Measurements from ENCODE around the gene PKDREJ.
"Not testable (repeated sequence)": the region's sequence is repeated elsewhere in the genome, so short reads cannot be mapped to it uniquely, and the experiment has no call there.

PKDREJ gene

GRCh38 chr22:46263216-46263590 is at the start of gene PKDREJ:
TSS of gene PKDREJ (minus strand) at chr22:46263343. CDS start at chr22:46263322, 21 bp downstream.
- DNase-seq: no peak

GRCh38 chr22:46312848-46313247 is 49.7 kb upstream of the PKDREJ start:
- not testable (repeated sequence) for DNase-seq

GRCh38 chr22:46312056-46312455 is 48.9 kb upstream of the PKDREJ start:
- no peak for DNase-seq

- no peak for DNase-seq
These were observed 46.5 kb upstream of the PKDREJ start for GRCh38 chr22:46309526-46310085.

- no peak for DNase-seq
These were observed 45.3 kb upstream of the PKDREJ start for GRCh38 chr22:46308283-46308988.

- DNase-seq: no peak
These were observed 40.3 kb upstream of the PKDREJ start for GRCh38 chr22:46303347-46303965.

- DNase-seq: no peak
These were observed 37.3 kb upstream of the PKDREJ start for GRCh38 chr22:46300491-46300890.

- no peak for DNase-seq
These were observed 36.0 kb upstream of the PKDREJ start for GRCh38 chr22:46299101-46299500.

GRCh38 chr22:46297151-46297812 is 34.1 kb upstream of the PKDREJ start:
- DNase-seq: no peak

GRCh38 chr22:46296257-46297150 is 33.4 kb upstream of the PKDREJ start, which contains the start of gene GTSE1:
TSS of gene GTSE1 (plus strand) at chr22:46296870. CDS start at chr22:46297401, 531 bp downstream.
- peak; percentile 95 for DNase-seq

- no peak for DNase-seq
These were observed 32.3 kb upstream of the PKDREJ start for GRCh38 chr22:46295277-46295971.

GRCh38 chr22:46294784-46295183 is 31.6 kb upstream of the PKDREJ start:
- no peak for DNase-seq

- DNase-seq: no peak
These were observed 30.6 kb upstream of the PKDREJ start for GRCh38 chr22:46293577-46294260.

GRCh38 chr22:46292732-46293131 is 29.6 kb upstream of the PKDREJ start:
- DNase-seq: no peak

GRCh38 chr22:46292173-46292572 is 29.0 kb upstream of the PKDREJ start:
- no peak for DNase-seq

- no peak for DNase-seq
These were observed 28.0 kb upstream of the PKDREJ start for GRCh38 chr22:46290843-46291785.

- no peak for DNase-seq
These were observed 27.1 kb upstream of the PKDREJ start for GRCh38 chr22:46290121-46290842.

GRCh38 chr22:46289244-46289891 is 26.2 kb upstream of the PKDREJ start:
- DNase-seq: no peak

GRCh38 chr22:46288846-46289243 is 25.7 kb upstream of the PKDREJ start:
- no peak for DNase-seq

All from NK-92 treated with Interleukin-12 subunit alpha and Interleukin-12 subunit beta, amount 100 ng/mL, for 24 hours (cell line).